NCI-H2081 treated with DMSO at 0.1 percent for 48 hours (cell line): ENCODE measurements around the gene EMX1.

ENCODE experiments used
- DNase-seq: peaks from one replicate; lab custom pipeline; 2025; lab: John Stamatoyannopoulos, UW

Gene EMX1

GRCh38 chr2:72925328-72925943 lies 8.1 kb downstream of the EMX1 start:
- no peak for DNase-seq

- DNase-seq, result no peak
Measured at GRCh38 chr2:72926368-72926767, 9.0 kb downstream of the EMX1 start.

GRCh38 chr2:72926811-72927465 lies 9.6 kb downstream of the EMX1 start:
- no peak for DNase-seq

GRCh38 chr2:72927619-72928550 lies 10.6 kb downstream of the EMX1 start:
- DNase-seq, result no peak

DNA sequence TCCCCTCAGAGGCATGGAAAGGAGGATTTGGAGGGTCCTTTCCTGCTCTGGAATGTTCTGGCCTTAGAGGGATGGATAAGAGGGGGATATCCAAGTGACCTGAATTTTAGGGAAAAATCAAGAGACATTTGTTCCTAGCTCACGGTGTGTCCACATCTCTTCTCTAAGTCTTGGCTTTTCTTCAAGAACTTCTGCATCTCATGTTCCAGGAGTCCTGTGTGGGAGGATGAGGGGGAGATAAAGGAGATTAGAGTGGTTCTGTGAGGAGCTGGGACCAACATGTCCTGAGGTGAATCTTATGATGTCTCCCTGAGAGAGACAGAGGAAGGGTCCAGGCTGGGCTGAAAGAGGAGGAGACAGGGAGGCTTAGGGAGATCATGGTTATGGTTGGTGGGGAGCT lies 11.7 kb downstream of the EMX1 start:
- DNase-seq, result no peak

- no peak for DNase-seq
Measured at GRCh38 chr2:72931280-72931910, 14.1 kb downstream of the EMX1 start.

GRCh38 chr2:72932045-72932740 lies 14.9 kb downstream of the EMX1 start:
- no peak for DNase-seq

- DNase-seq, result no peak
Measured at GRCh38 chr2:72932805-72933204, 15.5 kb downstream of the EMX1 start.

- DNase-seq, result no peak
Measured at GRCh38 chr2:72933207-72933606, 15.9 kb downstream of the EMX1 start.

- DNase-seq, result no peak
Measured at GRCh38 chr2:72933646-72934151, 16.4 kb downstream of the EMX1 start.

GRCh38 chr2:72934683-72935610 lies 17.6 kb downstream of the EMX1 start:
- DNase-seq, result no peak

GRCh38 chr2:72935611-72935957 lies 18.3 kb downstream of the EMX1 start:
- DNase-seq, result no peak

DNA sequence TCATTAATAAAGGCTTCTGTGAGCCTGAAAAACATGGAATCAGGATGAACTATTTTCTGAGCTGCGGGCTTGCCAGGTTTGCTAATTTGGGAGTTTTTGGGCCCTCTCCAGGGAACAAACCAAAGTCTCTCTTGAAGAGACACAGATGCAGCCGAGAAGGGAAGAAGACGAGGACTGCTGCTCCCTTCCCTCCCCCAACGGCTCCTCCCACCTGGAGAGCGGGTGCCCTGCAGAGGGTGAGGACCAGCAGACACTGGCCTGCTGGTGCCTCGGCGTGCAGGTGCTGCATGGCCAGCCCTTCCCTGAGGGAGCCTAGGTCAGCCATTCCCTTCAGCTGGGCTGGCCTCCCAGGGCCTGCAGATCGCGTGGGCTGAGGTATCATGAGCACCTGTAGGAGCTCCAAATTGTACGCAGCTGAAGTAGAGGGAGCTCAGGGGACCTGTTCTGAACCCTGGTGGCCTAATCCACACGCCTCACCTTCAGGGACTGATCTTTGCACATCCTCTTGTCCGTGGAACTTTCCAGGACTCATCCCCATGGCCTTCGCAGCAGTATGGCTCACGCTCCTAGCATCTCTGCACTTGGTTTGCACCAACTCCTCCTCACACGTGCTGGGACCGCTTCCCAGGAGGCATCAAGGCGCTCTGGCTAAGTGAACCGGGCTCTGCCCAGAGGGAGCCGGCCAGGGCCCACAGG lies 19.5 kb downstream of the EMX1 start:
- DNase-seq, result no peak

DNA sequence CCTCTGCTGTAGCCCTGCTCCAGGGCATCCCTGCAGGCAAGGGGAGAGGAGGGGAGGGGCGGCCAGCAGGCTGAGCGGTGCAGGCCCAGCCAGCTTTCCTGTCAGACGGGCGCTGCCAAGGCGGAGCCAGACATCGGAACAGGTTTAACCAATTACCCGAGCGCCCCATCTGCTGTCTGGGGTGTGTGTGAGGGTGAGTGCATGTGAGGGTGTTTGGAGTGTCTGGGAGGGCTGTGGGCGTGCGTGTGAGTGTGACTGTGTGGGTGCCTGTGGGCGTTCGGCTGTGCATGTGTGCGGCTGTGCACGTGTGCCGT lies 20.0 kb downstream of the EMX1 start:
- DNase-seq, result no peak

GRCh38 chr2:72938455-72938854 lies 21.1 kb downstream of the EMX1 start:
- DNase-seq, result no peak

DNA sequence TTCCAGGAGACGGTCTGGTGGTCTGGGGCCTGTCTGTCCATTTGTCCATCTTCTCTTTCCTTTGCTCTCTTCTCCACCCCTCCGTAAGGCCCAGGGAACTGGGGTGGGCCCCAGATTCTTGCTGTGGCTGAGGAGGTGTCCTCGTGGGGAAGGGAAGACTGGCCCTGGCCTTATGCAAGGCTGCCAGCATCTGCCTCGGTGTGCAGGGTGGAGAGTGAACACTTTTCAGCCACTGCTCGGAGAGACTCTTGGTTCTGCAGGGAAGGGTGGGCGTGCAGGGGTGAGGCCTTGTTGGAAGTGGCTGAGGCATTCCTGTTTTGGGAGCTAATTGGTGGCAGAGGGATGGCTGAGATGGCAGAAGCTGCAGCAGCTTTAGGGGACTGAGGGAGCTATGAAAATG lies 23.0 kb downstream of the EMX1 start:
- no peak for DNase-seq

DNA sequence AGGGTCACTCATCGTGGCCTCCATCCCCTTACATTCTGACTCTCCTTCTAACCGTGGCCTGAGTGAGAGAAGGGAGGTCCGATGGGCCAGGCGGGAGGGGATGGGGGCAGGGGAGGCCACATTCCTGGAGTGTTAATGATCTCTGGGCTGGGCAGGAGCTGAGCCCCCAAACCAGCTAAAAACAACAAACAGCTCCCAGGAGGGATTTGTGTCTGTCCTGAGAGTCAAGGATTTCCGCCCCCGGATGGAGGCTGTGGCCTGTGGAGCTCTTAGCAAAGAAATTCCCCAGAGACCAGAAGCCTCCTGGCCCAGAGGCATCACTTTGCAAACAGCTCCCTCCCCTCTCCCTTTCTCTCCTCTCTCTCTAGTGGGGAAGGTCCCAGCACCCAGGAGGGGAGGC lies 23.5 kb downstream of the EMX1 start:
- no peak for DNase-seq

DNA sequence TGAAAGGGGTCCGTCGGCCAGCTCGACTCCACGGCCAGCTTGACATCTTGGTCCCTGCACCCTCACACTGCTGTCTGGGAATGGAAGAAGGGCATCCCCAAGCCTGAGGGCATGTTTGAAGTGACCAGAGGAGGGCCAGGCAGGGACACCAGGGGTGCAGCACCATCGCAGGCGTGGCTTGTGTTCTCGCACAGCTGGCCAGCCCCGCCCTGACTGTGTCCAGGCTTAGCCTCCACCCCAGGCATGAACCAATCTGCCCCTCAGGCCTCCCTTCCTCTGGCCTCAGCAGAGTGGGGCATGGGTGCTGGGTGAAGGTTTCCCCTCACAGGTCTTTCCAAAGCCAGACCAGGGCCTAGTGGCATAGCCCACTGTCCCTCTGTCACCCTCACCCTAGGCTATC lies 25.0 kb downstream of the EMX1 start:
- no peak for DNase-seq

DNA sequence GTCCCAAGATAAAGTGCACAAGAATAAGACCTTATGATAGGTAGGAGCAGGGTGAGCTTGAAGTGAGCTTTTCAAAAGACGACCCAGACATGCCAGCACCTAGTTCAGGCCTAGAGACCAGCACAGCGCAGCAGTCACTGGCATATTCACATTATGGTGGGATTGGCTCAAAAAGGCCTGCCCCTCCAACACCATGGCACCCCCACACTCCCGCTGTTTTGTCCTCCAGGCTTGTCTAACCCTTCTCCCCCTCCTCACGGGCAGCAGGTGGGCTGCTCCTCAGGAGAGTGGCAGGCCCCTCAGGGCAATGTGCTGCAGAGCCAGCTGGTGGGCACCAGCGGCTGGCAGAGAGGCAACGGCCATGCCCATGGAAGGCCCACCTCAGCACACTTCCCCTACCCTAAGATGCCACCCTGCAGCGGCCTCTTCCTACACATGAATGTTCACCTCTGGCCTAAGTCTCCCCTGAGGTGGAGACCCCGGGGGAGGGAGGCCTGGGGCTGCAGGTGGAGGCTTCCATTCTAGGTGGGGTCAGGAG lies 25.6 kb downstream of the EMX1 start:
- no peak for DNase-seq
